B cell (primary cell): ENCODE results near the gene PAFAH1B2. TPM values are rescaled to one million over a fixed set of nuclear protein-coding genes. Genes with fewer than 3 reads are reported as not detected.

Experiments
- ATAC-seq: fragments of 200-7000 bp; cut with Tn5 transposase; one replicate; pipeline ENCODE4 v1.10.0; 2021; ENCODE audit warnings: low read depth, mild to moderate bottlenecking, moderate number of reproducible peaks, moderate library complexity
- CTCF ChIA-PET: fragments of 350-600 bp; sonication (Branson Sonifier 250); formaldehyde crosslinking; loops from one replicate; lab custom pipeline; 2021; ENCODE audit warnings: antibody characterized with exemption, inconsistent platforms; lab: Charles Lee
- POLR2A ChIA-PET: fragments of 350-600 bp; sonication (Branson Sonifier 250); formaldehyde crosslinking; loops from one replicate; lab custom pipeline; 2021; ENCODE audit warnings: antibody characterized with exemption; lab: Charles Lee
- DNase-seq: peaks from one replicate; pipeline ENCODE4 v3.0.0; 2013
- H2AFZ ChIP-seq: 2 replicates; pipeline ENCODE4 v1.6.1; 2012; ENCODE audit warnings: mild to moderate bottlenecking, low read depth, low read length; ENCODE audit not compliant: insufficient read depth, poor library complexity, severe bottlenecking
- H3K27ac ChIP-seq, 2 donors: 1 replicate in 1 of 2; 2 replicates in 1 of 2; pipeline ENCODE4 v1.5.1; 2012 to 2013; ENCODE audit warnings: low read length in 2 of 2, mild to moderate bottlenecking in 2 of 2, moderate library complexity in 1 of 2
- H3K27me3 ChIP-seq, 4 experiments: fragments of 200-600 bp in 1 of 4; sonication (generic) in 1 of 4; replicated peaks in 1 of 4; 1 replicate in 2 of 4; 2 replicates in 2 of 4; pipeline versions ENCODE4 v1.6.1 to v1.7.0; 2013 to 2016; ENCODE audit warnings: low read length in 3 of 4, mild to moderate bottlenecking in 2 of 4, mixed read lengths in 1 of 4, moderate library complexity in 1 of 4; ENCODE audit not compliant: insufficient read depth in 4 of 4, control insufficient read depth in 3 of 4; ENCODE audit errors: control extremely low read depth in 1 of 4
- H3K36me3 ChIP-seq, 2 experiments: replicated peaks in 1 of 2; 1 replicate in 1 of 2; 2 replicates in 1 of 2; pipeline versions ENCODE4 v1.6.1 to v1.7.1; 2013; ENCODE audit warnings: low read length in 1 of 2; ENCODE audit not compliant: insufficient read depth in 2 of 2, control insufficient read depth in 1 of 2; ENCODE audit errors: control extremely low read depth in 1 of 2, extremely low read depth in 1 of 2
- H3K4me1 ChIP-seq, 2 donors: fragments of 200-600 bp in 1 of 2; sonication (generic) in 1 of 2; 1 replicate in 1 of 2; 2 replicates in 1 of 2; pipeline versions ENCODE4 v1.5.1 to v1.6.1; 2013 to 2017; ENCODE audit warnings: low read length in 2 of 2; ENCODE audit not compliant: control insufficient read depth in 2 of 2, insufficient read depth in 2 of 2
- H3K4me2 ChIP-seq: replicated peaks from 2 replicates; pipeline ENCODE3; 2012; ENCODE audit warnings: mild to moderate bottlenecking, low read depth, low read length; ENCODE audit not compliant: poor library complexity, severe bottlenecking
- H3K4me3 ChIP-seq, 5 experiments: fragments of 200-600 bp in 1 of 5; sonication (generic) in 1 of 5; 1 replicate in 3 of 5; 2 replicates in 2 of 5; pipeline versions ENCODE4 v1.5.1 to v1.7.0; 2011 to 2016; ENCODE audit warnings: low read length in 4 of 5, mild to moderate bottlenecking in 4 of 5, low read depth in 2 of 5, control low read depth in 1 of 5, moderate library complexity in 1 of 5; ENCODE audit not compliant: insufficient read depth in 1 of 5; ENCODE audit errors: control extremely low read depth in 1 of 5, extremely low read depth in 1 of 5
- H3K79me2 ChIP-seq: fragments of 200-600 bp; sonication (generic); one replicate; pipeline ENCODE4 v1.6.0; 2016; ENCODE audit warnings: low read length; ENCODE audit not compliant: control insufficient read depth, insufficient read depth
- H3K9ac ChIP-seq: fragments of 200-600 bp; sonication (generic); 2 replicates; pipeline ENCODE4 v1.6.1; 2017; ENCODE audit warnings: mild to moderate bottlenecking, low read length, moderate library complexity
- H3K9me3 ChIP-seq, 3 donors: one replicate each; pipeline versions ENCODE4 v1.6.1 to v1.7.1; 2013; ENCODE audit warnings: low read length in 2 of 3; ENCODE audit not compliant: control insufficient read depth in 2 of 3, insufficient read depth in 1 of 3; ENCODE audit errors: control extremely low read depth in 1 of 3
- H4K20me1 ChIP-seq: 2 replicates; pipeline ENCODE4 v1.6.0; 2012; ENCODE audit warnings: mild to moderate bottlenecking, low read length; ENCODE audit not compliant: insufficient read depth, control insufficient read depth, poor library complexity, severe bottlenecking
- H3K27ac Mint-ChIP-seq: one replicate; pipeline ENCODE4 v1.8.0; 2021; ENCODE audit warnings: mixed read lengths
- H3K27me3 Mint-ChIP-seq: one replicate; pipeline ENCODE4 v1.8.0; 2021; ENCODE audit warnings: mixed read lengths
- H3K4me1 Mint-ChIP-seq: one replicate; pipeline ENCODE4 v1.8.0; 2021; ENCODE audit warnings: mixed read lengths
- H3K4me3 Mint-ChIP-seq: one replicate; pipeline ENCODE4 v1.8.0; 2021; ENCODE audit warnings: mixed read lengths
- H3K9me3 Mint-ChIP-seq: one replicate; pipeline ENCODE4 v1.8.0; 2022; ENCODE audit warnings: mixed read lengths; ENCODE audit not compliant: insufficient read depth
- EZH2 ChIP-seq: IDR thresholded peaks from 2 replicates; pipeline ENCODE4 v1.6.1; 2012; ENCODE audit warnings: borderline replicate concordance, low read depth, mild to moderate bottlenecking, moderate library complexity, low read length; ENCODE audit not compliant: insufficient read depth, poor library complexity, severe bottlenecking
- WGBS: methylation state at CpG from one replicate; pipeline ENCODE4 v1.1.5; 2013; ENCODE audit warnings: missing lambda C conversion rate; ENCODE audit not compliant: insufficient coverage; 5-methylcytosine and 5-hydroxymethylcytosine counted together
- intact Hi-C: fragments of 100-400 bp; cut with micrococcal nuclease; formaldehyde crosslinking; loops from one replicate; pipeline ENCODE4 v1.10.0; 2022
- polyA plus RNA-seq: library from polyadenylated mRNA; depleted of rRNA; stranded (reverse); fragments of >200 nt; gene quantifications from 2 replicates; pipeline ENCODE4 v1.2.3, GENCODE V29; 2012
- total RNA-seq, 2 donors: library from RNA; stranded (reverse); fragments of 120-200 nt in 1 of 2; gene quantifications; 1 replicate in 1 of 2; 2 replicates in 1 of 2; pipeline versions ENCODE4 v1.2.3 to v1.2.4, GENCODE V29; 2013 to 2022
- TF ChIP-seq, protein P1 (sequence below): fragments of 200-600 bp; IDR thresholded peaks from one replicate; pipeline ENCODE4 v1.8.0; 2022; ENCODE audit warnings: antibody characterized with exemption, mild to moderate bottlenecking

PAFAH1B2 gene
- total and polyA plus RNA-seq, 2 donors (not counting 1 experiment from before 2014, with no cell fraction given) = 10.7 to 103 TPM

DNA sequence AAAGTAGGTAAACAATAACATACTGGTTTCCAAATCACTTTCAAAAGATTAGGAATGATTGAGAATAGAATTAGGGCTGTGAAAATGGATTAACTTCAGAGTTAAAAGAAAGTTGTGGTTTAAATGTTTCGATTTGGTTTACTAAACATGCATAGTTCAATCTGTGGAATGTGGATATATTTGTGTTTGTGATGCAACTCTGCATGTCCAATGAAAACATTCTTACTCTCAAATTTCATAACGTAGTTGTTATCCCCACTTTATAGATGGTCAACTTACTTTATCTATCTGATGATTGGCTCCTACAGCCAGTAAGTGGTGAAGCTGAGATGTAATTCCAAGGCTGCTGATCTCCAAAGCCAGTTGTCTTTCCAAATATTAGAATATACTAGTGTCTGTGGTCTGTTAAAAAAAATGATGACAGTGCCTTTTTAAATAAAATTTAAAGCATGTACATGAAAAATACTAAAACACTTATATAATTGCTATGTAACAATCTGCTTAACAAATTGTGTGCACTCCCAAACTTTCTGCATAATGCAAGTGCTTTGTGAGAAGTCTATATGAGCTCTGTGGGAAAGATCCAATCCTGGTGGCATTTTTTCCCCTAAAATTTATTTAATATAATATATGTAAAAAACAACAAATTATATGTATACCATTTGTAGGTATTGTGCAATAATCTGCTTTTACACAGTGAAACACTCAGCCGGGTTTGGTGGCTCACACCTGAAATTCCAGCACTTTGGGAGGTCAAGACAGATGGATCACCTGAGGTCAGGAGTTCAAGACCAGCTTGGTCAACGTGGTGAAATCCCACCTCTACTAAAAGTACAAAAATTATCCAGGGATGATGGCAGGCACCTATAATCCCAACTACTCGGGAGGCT, 36.1 kb upstream of the PAFAH1B2 start:
- Histone ChIP-seq H3K4me3 (no peak overlapping the region), H3K27ac (no peak overlapping the region), H3K9ac (no peak overlapping the region), H4K20me1 (no peaks in the 10 kb centered on the region), H3K9me3 (no peaks in the 10 kb centered on the region), H2AFZ (no peak overlapping the region), H3K36me3 (no peaks in the 10 kb centered on the region), H3K79me2 (no peaks in the 10 kb centered on the region), H3K27me3 (no peaks in the 10 kb centered on the region), H3K4me1 (peaks cover 0 to 6% of the 10 kb centered on the region in 2 donors), H3K4me2 (no peak overlapping the region)
- Mint-ChIP-seq H3K4me1 (peaks cover 7% of the 10 kb centered on the region), H3K9me3 (no peaks in the 10 kb centered on the region), H3K27me3 (no peaks in the 10 kb centered on the region), H3K4me3 (no peak overlapping the region), H3K27ac (no peak overlapping the region)
- ATAC-seq = no peak
- DNase-seq = no peak
- TF ChIP-seq EZH2 = no peak
- TF ChIP-seq, protein P1, sequence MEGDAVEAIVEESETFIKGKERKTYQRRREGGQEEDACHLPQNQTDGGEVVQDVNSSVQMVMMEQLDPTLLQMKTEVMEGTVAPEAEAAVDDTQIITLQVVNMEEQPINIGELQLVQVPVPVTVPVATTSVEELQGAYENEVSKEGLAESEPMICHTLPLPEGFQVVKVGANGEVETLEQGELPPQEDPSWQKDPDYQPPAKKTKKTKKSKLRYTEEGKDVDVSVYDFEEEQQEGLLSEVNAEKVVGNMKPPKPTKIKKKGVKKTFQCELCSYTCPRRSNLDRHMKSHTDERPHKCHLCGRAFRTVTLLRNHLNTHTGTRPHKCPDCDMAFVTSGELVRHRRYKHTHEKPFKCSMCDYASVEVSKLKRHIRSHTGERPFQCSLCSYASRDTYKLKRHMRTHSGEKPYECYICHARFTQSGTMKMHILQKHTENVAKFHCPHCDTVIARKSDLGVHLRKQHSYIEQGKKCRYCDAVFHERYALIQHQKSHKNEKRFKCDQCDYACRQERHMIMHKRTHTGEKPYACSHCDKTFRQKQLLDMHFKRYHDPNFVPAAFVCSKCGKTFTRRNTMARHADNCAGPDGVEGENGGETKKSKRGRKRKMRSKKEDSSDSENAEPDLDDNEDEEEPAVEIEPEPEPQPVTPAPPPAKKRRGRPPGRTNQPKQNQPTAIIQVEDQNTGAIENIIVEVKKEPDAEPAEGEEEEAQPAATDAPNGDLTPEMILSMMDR = no peak
- intact Hi-C loops = no loop called here
- POLR2A ChIA-PET = no interaction called here
- CTCF ChIA-PET = interaction anchor here (0.6 to 8.9 kb wide), 8 partner anchors 26 to 317 kb away, joined by 3 to 123 read pairs (median 14); partner anchors contain the start of genes APOA5 and ZPR1
- WGBS = 100% methylated on average over 2 of the region's 5 CpGs
